Heart left ventricle (tissue), 13 donors: ENCODE results near the gene ARAP1.

ENCODE experiments used
- CTCF ChIP-seq, 12 donors: fragments of 200-600 bp; sonication (generic) in 4 of 12; IDR thresholded peaks; one replicate each; pipeline versions ENCODE4 v1.5.0 to v1.8.0; 2018 to 2022; ENCODE audit warnings: antibody characterized with exemption in 12 of 12, mild to moderate bottlenecking in 5 of 12
- POLR2A ChIP-seq, 2 donors: fragments of 450-650 bp; IDR thresholded peaks; one replicate each; pipeline ENCODE4 v1.6.1; 2017; ENCODE audit warnings: antibody characterized with exemption in 2 of 2, mild to moderate bottlenecking in 2 of 2, moderate library complexity in 2 of 2
- donor health status: ischemic (EF 13 %, LVEDD 7.1; RV severe dilation, severe dysfunction).
- donor health status: DM: no; HTN: yes; CAD: no.
- donor health status: DM: no; HTN: no; CAD: no.
- donor health status: ischemic (EF 25% LVEDD 6.9; RV normal size, moderate dysfunction).
- donor health status: ischemic (EF 25% LVEDD 5.7; RV mildly dilated, moderate dysfunction).
- donor health status: ischemic (EF 35%, LVEDD 5.7; RV mildly dilated, moderate dysfunction).
- donor health status: nonischemic (EF 11% LVEDD 7.7; RV severe dilation, severe dysfunction).
- donor health status: DM: yes; HTN: yes; CAD: no.
- donor health status: PGD.
- donor health status: ischemic (EF 29% LVEDD 5.4; RV normal size, mild dysfunction).
- donor health status: nonischemic (EF 23%, LVEDD 6.1; RV moderate dilation, normal function).

- TF ChIP-seq CTCF (IDR thresholded peaks at IDR 0.05) (no peak), POLR2A (IDR thresholded peaks at IDR 0.05) (peak in 1 of 2 donors; percentile 66)
Observed at GRCh38 chr11:72722050-72722748, 30.0 kb downstream of the ARAP1 start.
